ENCODE measurements around the gene PPARD. TPM values are rescaled to one million over a fixed set of nuclear protein-coding genes. Genes with fewer than 3 reads are reported as not detected.

The PPARD gene
- polyA plus RNA-seq, 1 experiment: 40.9 TPM

GRCh38 chr6:35451354-35452182, 109.2 kb downstream of the PPARD start:
- DNase-seq (ENCODE audit: low read depth): no peak

GRCh38 chr6:35452183-35453090, 110.1 kb downstream of the PPARD start, which contains the start of gene FANCE:
Gene FANCE, plus strand, starts transcription at chr6:35452338. Its CDS starts 208 bp downstream, at chr6:35452546.
- CTCF ChIA-PET: interaction anchor here (0.6 to 9.5 kb wide), 10 partner anchors 9 to 661 kb away, joined by 3 to 144 read pairs (median 4); partner anchors contain the start of genes DEF6, PPARD and RPL10A
- peak; percentile 61 for DNase-seq (ENCODE audit: low read depth)
- H3K27me3 ChIP-seq (ENCODE audit: control insufficient read depth, insufficient read depth, low read length): no peaks in the 10 kb centered on the region
- POLR2A ChIA-PET: interaction anchor here (0.6 kb wide), 1 partner anchor 19 kb away, joined by 4 read pairs; no protein-coding TSS in a partner anchor
- no peak for TF ChIP-seq CTCF (IDR thresholded peaks at IDR 0.05; ENCODE audit: insufficient read depth, low read depth, low read length)
- H3K4me3 ChIP-seq (ENCODE audit: low read depth, low read length): peak within 1 kb of the TSS; percentile 70
- peaks cover 10% of the 10 kb centered on the region for H3K36me3 ChIP-seq (ENCODE audit: control insufficient read depth, insufficient read depth, low read length)

More at GRCh38 chr6:35451354-35452182, 109.2 kb downstream of the PPARD start:
- H3K36me3 ChIP-seq (ENCODE audit: control insufficient read depth, insufficient read depth, low read length): peaks cover 6% of the 10 kb centered on the region
- TF ChIP-seq CTCF (IDR thresholded peaks at IDR 0.05; ENCODE audit: insufficient read depth, low read depth, low read length): no peak
- no peaks in the 10 kb centered on the region for H3K27me3 ChIP-seq (ENCODE audit: control insufficient read depth, insufficient read depth, low read length)
- ChIA-PET CTCF (interaction anchor here (0.6 to 9.5 kb wide), 14 partner anchors 8 to 155 kb away, joined by 3 to 144 read pairs (median 4); partner anchors contain the start of genes DEF6, PPARD and RPL10A), POLR2A (no interaction called here)
- H3K4me3 ChIP-seq (ENCODE audit: low read depth, low read length): peak overlapping the region; percentile 70

GRCh38 chr6:35453236-35453635, 110.9 kb downstream of the PPARD start:
- Histone ChIP-seq H3K27me3 (ENCODE audit: control insufficient read depth, insufficient read depth, low read length) (no peaks in the 10 kb centered on the region), H3K36me3 (ENCODE audit: control insufficient read depth, insufficient read depth, low read length) (peaks cover 14% of the 10 kb centered on the region), H3K4me3 (ENCODE audit: low read depth, low read length) (peak overlapping the region; percentile 70)
- POLR2A ChIA-PET: interaction anchor here (0.6 kb wide), 1 partner anchor 18 kb away, joined by 4 read pairs; no protein-coding TSS in a partner anchor
- no peak for TF ChIP-seq CTCF (IDR thresholded peaks at IDR 0.05; ENCODE audit: insufficient read depth, low read depth, low read length)
- CTCF ChIA-PET: interaction anchor here (1.4 to 9.5 kb wide), 3 partner anchors 9 to 110 kb away, joined by 3 to 144 read pairs (median 3); partner anchors contain the start of gene PPARD
- DNase-seq (ENCODE audit: low read depth): no peak

- Histone ChIP-seq H3K36me3 (ENCODE audit: control insufficient read depth, insufficient read depth, low read length) (peaks cover 18% of the 10 kb centered on the region), H3K4me3 (ENCODE audit: low read depth, low read length) (no peak overlapping the region), H3K27me3 (ENCODE audit: control insufficient read depth, insufficient read depth, low read length) (no peaks in the 10 kb centered on the region)
- TF ChIP-seq CTCF (IDR thresholded peaks at IDR 0.05; ENCODE audit: insufficient read depth, low read depth, low read length): no peak
- ChIA-PET CTCF (interaction anchor here (0.7 to 9.5 kb wide), 8 partner anchors 11 to 157 kb away, joined by 3 to 144 read pairs (median 5); partner anchors contain the start of genes DEF6, PPARD and RPL10A), POLR2A (interaction anchor here (0.7 kb wide), 1 partner anchor 69 kb away, joined by 8 read pairs; no protein-coding TSS in a partner anchor)
- DNase-seq (ENCODE audit: low read depth): no peak
These were observed 112.2 kb downstream of the PPARD start for GRCh38 chr6:35454391-35455110.

All from BJ (cell line).